ENCODE results near the gene MRTFA. TPM values are rescaled to one million over a fixed set of nuclear protein-coding genes. Genes with fewer than 3 reads are reported as not detected.

MRTFA gene
- total RNA-seq, 1 experiment from 2014 or later = 44.7 TPM

- DNase-seq = no peak
- TF ChIP-seq EZH2 (IDR thresholded peaks at IDR 0.05; ENCODE audit: low read depth) = no peak
- TF ChIP-seq, protein P1, sequence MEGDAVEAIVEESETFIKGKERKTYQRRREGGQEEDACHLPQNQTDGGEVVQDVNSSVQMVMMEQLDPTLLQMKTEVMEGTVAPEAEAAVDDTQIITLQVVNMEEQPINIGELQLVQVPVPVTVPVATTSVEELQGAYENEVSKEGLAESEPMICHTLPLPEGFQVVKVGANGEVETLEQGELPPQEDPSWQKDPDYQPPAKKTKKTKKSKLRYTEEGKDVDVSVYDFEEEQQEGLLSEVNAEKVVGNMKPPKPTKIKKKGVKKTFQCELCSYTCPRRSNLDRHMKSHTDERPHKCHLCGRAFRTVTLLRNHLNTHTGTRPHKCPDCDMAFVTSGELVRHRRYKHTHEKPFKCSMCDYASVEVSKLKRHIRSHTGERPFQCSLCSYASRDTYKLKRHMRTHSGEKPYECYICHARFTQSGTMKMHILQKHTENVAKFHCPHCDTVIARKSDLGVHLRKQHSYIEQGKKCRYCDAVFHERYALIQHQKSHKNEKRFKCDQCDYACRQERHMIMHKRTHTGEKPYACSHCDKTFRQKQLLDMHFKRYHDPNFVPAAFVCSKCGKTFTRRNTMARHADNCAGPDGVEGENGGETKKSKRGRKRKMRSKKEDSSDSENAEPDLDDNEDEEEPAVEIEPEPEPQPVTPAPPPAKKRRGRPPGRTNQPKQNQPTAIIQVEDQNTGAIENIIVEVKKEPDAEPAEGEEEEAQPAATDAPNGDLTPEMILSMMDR (conservative IDR thresholded peaks at IDR 0.05) = no peak
- BruUV-seq (replicated peaks) = no TSS peak
- no peaks in the 10 kb centered on the region for H3K36me3 ChIP-seq (ENCODE audit: low read depth)
- H3K4me2 ChIP-seq = no peak overlapping the region
- CTCF ChIA-PET = no interaction called here
- POLR2A ChIA-PET (ENCODE audit: unreplicated experiment) = no interaction called here
- no peak overlapping the region for H3K4me3 ChIP-seq
- no peak overlapping the region for H3K27ac ChIP-seq
- no peaks in the 10 kb centered on the region for H3K9me2 ChIP-seq (ENCODE audit: insufficient read depth)
- H2AFZ ChIP-seq = no peak overlapping the region
- H4K20me1 ChIP-seq (ENCODE audit: insufficient read depth) = no peaks in the 10 kb centered on the region
- peaks cover 22% of the 10 kb centered on the region for H3F3A ChIP-seq (ENCODE audit: insufficient read depth, low read depth)
- H3K4me1 ChIP-seq (replicated peaks; ENCODE audit: insufficient read depth) = peaks cover 11% of the 10 kb centered on the region
- no peaks in the 10 kb centered on the region for H3K79me2 ChIP-seq (ENCODE audit: low read depth)
- H3K9me3 ChIP-seq (ENCODE audit: insufficient read depth, low read depth) = 0 out of 2 replicates have a peak, but pooled peaks cover 7% of the 10 kb centered on the region
- no peaks in the 10 kb centered on the region for H3K27me3 ChIP-seq (ENCODE audit: insufficient read depth, low read depth)
- intact Hi-C loops (cut with micrococcal nuclease; ENCODE audit: unreplicated experiment) = no loop called here
Measured at GRCh38 chr22:40666151-40666848, 29.8 kb upstream of the MRTFA start.

GRCh38 chr22:40665312-40665711, 28.8 kb upstream of the MRTFA start:
- no peak overlapping the region for H3K27ac ChIP-seq
- intact Hi-C loops (cut with micrococcal nuclease; ENCODE audit: unreplicated experiment) = no loop called here

DNA sequence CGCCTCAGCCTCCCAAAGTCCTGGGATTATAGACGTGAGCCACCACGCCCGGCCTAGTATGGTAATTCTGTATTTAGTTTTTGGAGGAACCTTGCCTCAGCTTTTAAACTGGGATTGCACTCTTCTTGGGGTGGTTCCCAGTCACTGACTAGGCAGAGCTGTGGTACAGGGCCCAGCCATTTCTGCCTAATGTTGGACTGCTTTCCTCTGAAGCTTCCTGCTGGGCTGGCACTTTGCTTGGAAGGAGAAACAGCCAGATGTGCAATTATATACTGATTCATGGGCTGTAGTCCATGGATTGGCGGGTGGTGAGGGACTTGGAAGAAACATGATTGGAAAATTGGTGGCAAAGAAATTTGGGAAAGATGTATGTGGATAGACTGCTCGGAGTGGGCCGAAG, 25.2 kb upstream of the MRTFA start:
- ChIA-PET POLR2A (ENCODE audit: unreplicated experiment) (no interaction called here), CTCF (interaction anchor here (0.5 kb wide), 1 partner anchor 15 kb away, joined by 3 read pairs; no protein-coding TSS in a partner anchor)
- Histone ChIP-seq H3K27ac (no peak overlapping the region), H3K9me3 (ENCODE audit: insufficient read depth, low read depth) (no peaks in the 10 kb centered on the region), H3K4me3 (no peak overlapping the region), H3K4me1 (replicated peaks; ENCODE audit: insufficient read depth) (no peaks in the 10 kb centered on the region), H3K36me3 (ENCODE audit: low read depth) (no peaks in the 10 kb centered on the region), H3K4me2 (no peak overlapping the region), H3K9me2 (ENCODE audit: insufficient read depth) (no peaks in the 10 kb centered on the region), H3F3A (ENCODE audit: insufficient read depth, low read depth) (peaks cover 9% of the 10 kb centered on the region; the same call in 1 of the 2 replicates), H3K79me2 (ENCODE audit: low read depth) (no peaks in the 10 kb centered on the region), H2AFZ (no peak overlapping the region), H4K20me1 (ENCODE audit: insufficient read depth) (no peaks in the 10 kb centered on the region), H3K27me3 (ENCODE audit: insufficient read depth, low read depth) (no peaks in the 10 kb centered on the region)
- no peak for DNase-seq
- no peak for TF ChIP-seq EZH2 (IDR thresholded peaks at IDR 0.05; ENCODE audit: low read depth)
- TF ChIP-seq, protein P1 (conservative IDR thresholded peaks at IDR 0.05) = no peak
- intact Hi-C loops (cut with micrococcal nuclease; ENCODE audit: unreplicated experiment) = no loop called here
- no TSS peak for BruUV-seq (replicated peaks)

More at GRCh38 chr22:40665312-40665711, 28.8 kb upstream of the MRTFA start:
- Histone ChIP-seq H3K4me3 (no peak overlapping the region), H3K9me2 (ENCODE audit: insufficient read depth) (no peaks in the 10 kb centered on the region), H4K20me1 (ENCODE audit: insufficient read depth) (no peaks in the 10 kb centered on the region), H3K4me1 (replicated peaks; ENCODE audit: insufficient read depth) (peaks cover 11% of the 10 kb centered on the region), H3K27me3 (ENCODE audit: insufficient read depth, low read depth) (no peaks in the 10 kb centered on the region), H3F3A (ENCODE audit: insufficient read depth, low read depth) (peaks cover 22% of the 10 kb centered on the region), H3K79me2 (ENCODE audit: low read depth) (no peaks in the 10 kb centered on the region), H2AFZ (no peak overlapping the region), H3K4me2 (no peak overlapping the region), H3K9me3 (ENCODE audit: insufficient read depth, low read depth) (0 out of 2 replicates have a peak, but pooled peaks cover 7% of the 10 kb centered on the region), H3K36me3 (ENCODE audit: low read depth) (no peaks in the 10 kb centered on the region)
- TF ChIP-seq EZH2 (IDR thresholded peaks at IDR 0.05; ENCODE audit: low read depth) = no peak
- TF ChIP-seq, protein P1 (conservative IDR thresholded peaks at IDR 0.05) = no peak
- POLR2A ChIA-PET (ENCODE audit: unreplicated experiment) = no interaction called here
- BruUV-seq (replicated peaks) = no TSS peak
- CTCF ChIA-PET = no interaction called here
- no peak for DNase-seq

Data from PC-9 (cell line).